Esophagus squamous epithelium (tissue), 5 donors: ENCODE measurements around the gene POLR3K. TPM values are rescaled to one million over a fixed set of nuclear protein-coding genes. Genes with fewer than 3 reads are reported as not detected.

Experiments
- DNase-seq: peaks from one replicate; lab custom pipeline; 2025; lab: John Stamatoyannopoulos, UW
- H3K27ac ChIP-seq, 4 donors: fragments of 200-600 bp; sonication (generic); one replicate each; pipeline ENCODE4 v1.5.1; 2016 to 2019; ENCODE audit warnings: mild to moderate bottlenecking in 1 of 4
- H3K27me3 ChIP-seq, 4 donors: fragments of 200-600 bp; sonication (generic); 1 replicate in 3 of 4; 2 replicates in 1 of 4; pipeline versions ENCODE4 v1.5.1 to v1.6.0; 2017 to 2021; ENCODE audit warnings: antibody characterized with exemption in 1 of 4
- H3K36me3 ChIP-seq, 3 donors: fragments of 200-600 bp; sonication (generic); one replicate each; pipeline ENCODE4 v1.5.1; 2016 to 2019
- H3K4me1 ChIP-seq, 3 donors: fragments of 200-600 bp; sonication (generic); one replicate each; pipeline ENCODE4 v1.5.1; 2017 to 2019
- H3K4me3 ChIP-seq, 4 donors: fragments of 200-600 bp; sonication (generic); 1 replicate in 3 of 4; 2 replicates in 1 of 4; pipeline ENCODE4 v1.5.1; 2016 to 2019; ENCODE audit warnings: mild to moderate bottlenecking in 2 of 4, moderate library complexity in 1 of 4
- H3K9me3 ChIP-seq, 3 donors: fragments of 200-600 bp; sonication (generic); one replicate each; pipeline ENCODE4 v1.5.1; 2016 to 2019
- POLR2A ChIP-seq, 4 donors: fragments of 450-650 bp; IDR thresholded peaks; one replicate each; pipeline ENCODE4 v1.6.1; 2017; ENCODE audit warnings: antibody characterized with exemption in 4 of 4, mild to moderate bottlenecking in 4 of 4, moderate library complexity in 3 of 4
- WGBS, 2 donors: methylation state at CpG; one replicate each; pipeline ENCODE4 v1.1.5; 2018; 5-methylcytosine and 5-hydroxymethylcytosine counted together
- intact Hi-C: fragments of 100-400 bp; cut with DNase I; formaldehyde crosslinking; loops from one replicate; pipeline ENCODE4 v1.15.0; 2022
- total RNA-seq, 4 donors: library from RNA; depleted of rRNA; stranded (reverse); fragments of >200 nt; gene quantifications; one replicate each; pipeline ENCODE4 v1.1.0, GENCODE V29; 2016
- TF ChIP-seq, protein P1 (sequence below), 6 experiments: fragments of 450-650 bp in 4 of 6; fragments of 200-600 bp in 2 of 6; sonication (generic) in 2 of 6; IDR thresholded peaks; one replicate each; pipeline ENCODE4 v1.5.1; 2016 to 2019; ENCODE audit warnings: antibody characterized with exemption in 6 of 6, mild to moderate bottlenecking in 4 of 6, moderate library complexity in 4 of 6
- donor health status: DM: yes; HTN: yes; CAD: no.

POLR3K gene
- total RNA-seq, 4 donors from 2014 or later: 3.1 to 8.6 (median 4.8) TPM

- TF ChIP-seq, protein P1, sequence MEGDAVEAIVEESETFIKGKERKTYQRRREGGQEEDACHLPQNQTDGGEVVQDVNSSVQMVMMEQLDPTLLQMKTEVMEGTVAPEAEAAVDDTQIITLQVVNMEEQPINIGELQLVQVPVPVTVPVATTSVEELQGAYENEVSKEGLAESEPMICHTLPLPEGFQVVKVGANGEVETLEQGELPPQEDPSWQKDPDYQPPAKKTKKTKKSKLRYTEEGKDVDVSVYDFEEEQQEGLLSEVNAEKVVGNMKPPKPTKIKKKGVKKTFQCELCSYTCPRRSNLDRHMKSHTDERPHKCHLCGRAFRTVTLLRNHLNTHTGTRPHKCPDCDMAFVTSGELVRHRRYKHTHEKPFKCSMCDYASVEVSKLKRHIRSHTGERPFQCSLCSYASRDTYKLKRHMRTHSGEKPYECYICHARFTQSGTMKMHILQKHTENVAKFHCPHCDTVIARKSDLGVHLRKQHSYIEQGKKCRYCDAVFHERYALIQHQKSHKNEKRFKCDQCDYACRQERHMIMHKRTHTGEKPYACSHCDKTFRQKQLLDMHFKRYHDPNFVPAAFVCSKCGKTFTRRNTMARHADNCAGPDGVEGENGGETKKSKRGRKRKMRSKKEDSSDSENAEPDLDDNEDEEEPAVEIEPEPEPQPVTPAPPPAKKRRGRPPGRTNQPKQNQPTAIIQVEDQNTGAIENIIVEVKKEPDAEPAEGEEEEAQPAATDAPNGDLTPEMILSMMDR (IDR thresholded peaks at IDR 0.05): no peak
- TF ChIP-seq POLR2A (IDR thresholded peaks at IDR 0.05): no peak
- Histone ChIP-seq H3K36me3 (peaks cover 53 to 83% (median 59%) of the 10 kb centered on the region in 3 donors), H3K27ac (no peak overlapping the region), H3K4me3 (no peak overlapping the region), H3K4me1 (peaks cover 0 to 18% (median 9%) of the 10 kb centered on the region in 3 donors), H3K27me3 (no peaks in the 10 kb centered on the region), H3K9me3 (no peaks in the 10 kb centered on the region)
- intact Hi-C loops: no loop called here
- WGBS, 2 donors: 95 to 96% methylated on average over 4 to 24 of the region's 32 CpGs
- no peak for DNase-seq
These were observed 8.5 kb upstream of the POLR3K start for GRCh38 chr16:61879-62281.

DNA sequence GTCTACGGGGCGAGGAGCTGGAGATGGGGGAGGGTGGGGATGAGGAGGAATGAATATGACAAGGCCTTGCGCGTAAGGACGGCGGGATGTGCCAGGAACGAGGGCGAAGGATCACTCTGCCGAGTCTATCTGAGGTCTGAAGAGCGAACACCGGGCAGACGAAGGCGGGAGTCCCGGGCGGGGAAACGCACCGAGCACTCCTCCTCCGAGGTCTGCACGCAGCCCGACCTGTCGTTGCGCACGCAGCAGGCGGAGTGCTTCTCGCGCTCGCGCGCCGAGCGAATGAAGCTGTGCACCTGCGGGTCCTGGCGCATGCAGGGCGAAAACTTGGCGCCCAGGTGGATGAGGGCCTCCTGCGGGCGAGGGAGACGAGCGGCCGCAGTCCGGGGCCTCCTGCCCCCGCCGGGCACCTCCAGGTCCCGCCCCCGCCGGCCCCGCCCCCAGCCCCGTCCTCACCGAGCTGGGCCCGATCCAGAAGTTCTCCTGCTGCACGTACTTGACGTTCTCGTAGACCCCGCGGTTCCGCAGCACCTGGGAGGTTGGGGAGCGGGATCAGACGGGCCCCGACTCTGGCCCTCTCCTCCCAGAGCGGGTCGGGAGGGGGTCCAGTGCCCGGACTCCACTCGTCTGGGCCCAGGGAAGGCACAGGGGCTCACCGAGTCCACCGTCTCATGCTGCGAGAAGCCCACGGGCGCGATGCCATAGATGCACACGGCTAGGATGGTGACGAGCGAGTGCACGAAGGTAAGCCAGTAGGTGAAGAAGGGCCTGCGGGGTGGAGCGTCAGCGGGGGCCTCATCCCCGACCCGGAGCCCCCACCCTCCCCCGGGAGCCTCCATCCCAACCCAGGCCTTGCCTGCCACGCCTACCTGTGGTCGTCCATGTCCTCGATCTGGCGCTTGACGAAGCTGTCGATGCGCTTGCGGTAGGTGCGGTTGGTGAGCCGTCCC, 7.8 kb upstream of the POLR3K start:
- 88 to 91% methylated on average over 30 to 39 of the region's 89 CpGs for whole genome bisulfite sequencing, 2 donors

DNA sequence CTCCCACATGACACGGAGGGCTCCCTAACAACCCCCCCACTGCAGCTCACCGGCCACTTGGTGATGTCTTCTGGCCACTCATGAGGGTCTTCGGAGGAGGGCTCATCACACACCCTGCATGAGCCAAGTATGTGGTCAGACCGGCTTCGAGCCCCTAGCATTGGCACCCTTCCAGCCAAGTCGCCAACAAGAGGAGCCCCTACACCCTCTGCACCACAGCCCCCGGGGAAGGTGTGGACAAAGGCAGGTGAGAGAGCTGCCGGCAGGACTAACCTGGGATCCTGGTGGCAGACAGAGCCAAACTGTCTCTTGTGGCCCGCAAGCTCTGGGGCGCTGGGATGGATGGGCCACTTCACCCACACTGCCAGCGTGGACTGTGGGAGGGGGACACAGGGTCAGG, 6.8 kb upstream of the POLR3K start:
- Histone ChIP-seq H3K27me3 (no peaks in the 10 kb centered on the region), H3K4me1 (peaks cover 0 to 2% (median 0%) of the 10 kb centered on the region in 3 donors), H3K9me3 (no peaks in the 10 kb centered on the region), H3K36me3 (peaks cover 53 to 100% (median 69%) of the 10 kb centered on the region in 3 donors), H3K27ac (no peak overlapping the region), H3K4me3 (no peak overlapping the region)
- no peak for DNase-seq
- no peak for TF ChIP-seq POLR2A (IDR thresholded peaks at IDR 0.05)
- TF ChIP-seq, protein P1 (IDR thresholded peaks at IDR 0.05): no peak
- WGBS, 2 donors: 78% methylated on average over 5 of the region's 11 CpGs; no CpG with 5 or more reads in 1 of the 2 donors
- intact Hi-C loops: no loop called here

More for the DNA sequence above, 7.8 kb upstream of the POLR3K start:
- Histone ChIP-seq H3K4me3 (no peak overlapping the region), H3K4me1 (peaks cover 0 to 11% (median 4%) of the 10 kb centered on the region in 3 donors), H3K9me3 (no peaks in the 10 kb centered on the region), H3K27me3 (no peaks in the 10 kb centered on the region), H3K27ac (no peak overlapping the region), H3K36me3 (peaks cover 53 to 90% (median 66%) of the 10 kb centered on the region in 3 donors)
- TF ChIP-seq, protein P1 (IDR thresholded peaks at IDR 0.05): no peak
- no peak for TF ChIP-seq POLR2A (IDR thresholded peaks at IDR 0.05)
- intact Hi-C loops: no loop called here
- no peak for DNase-seq

- Histone ChIP-seq H3K36me3 (peaks cover 53 to 96% (median 69%) of the 10 kb centered on the region in 3 donors), H3K27ac (no peak overlapping the region), H3K4me1 (peaks cover 0 to 7% (median under 1%) of the 10 kb centered on the region in 3 donors), H3K9me3 (no peaks in the 10 kb centered on the region), H3K4me3 (no peak overlapping the region), H3K27me3 (no peaks in the 10 kb centered on the region)
- intact Hi-C loops: no loop called here
- no peak for DNase-seq
- TF ChIP-seq POLR2A (IDR thresholded peaks at IDR 0.05): no peak
- TF ChIP-seq, protein P1 (IDR thresholded peaks at IDR 0.05): no peak
- 91 to 93% methylated on average over 8 to 9 of the region's 14 CpGs for WGBS, 2 donors
These were observed 6.1 kb upstream of the POLR3K start for GRCh38 chr16:59440-60059.
